Left lung (tissue), 10 donors: Measurements from ENCODE around the gene UGT1A9. TPM values are rescaled to one million over a fixed set of nuclear protein-coding genes. Genes with fewer than 3 reads are reported as not detected.

Experiments used
- ATAC-seq: fragments of 200-7000 bp; cut with Tn5 transposase; one replicate; pipeline ENCODE4 v1.9.1; 2020; ENCODE audit warnings: moderate library complexity
- DNase-seq, 4 donors: peaks; one replicate each; pipeline ENCODE4 v3.0.0-alpha.2; 2013 to 2020
- H3K27ac ChIP-seq, 2 donors: fragments of 200-600 bp; sonication (generic) in 1 of 2; one replicate each; pipeline versions ENCODE4 v1.5.0 to v1.8.0; 2020 to 2021
- H3K27me3 ChIP-seq, 2 donors: fragments of 200-600 bp; sonication (generic) in 1 of 2; one replicate each; pipeline versions ENCODE4 v1.5.0 to v1.8.0; 2020 to 2021
- H3K36me3 ChIP-seq, 2 donors: fragments of 200-600 bp; sonication (generic) in 1 of 2; one replicate each; pipeline versions ENCODE4 v1.5.0 to v1.8.0; 2020 to 2021
- H3K4me1 ChIP-seq, 2 donors: fragments of 200-600 bp; one replicate each; pipeline ENCODE4 v1.8.0; 2021
- H3K4me3 ChIP-seq, 2 donors: fragments of 200-600 bp; sonication (generic) in 1 of 2; one replicate each; pipeline versions ENCODE4 v1.5.0 to v1.8.0; 2020 to 2021; ENCODE audit warnings: mild to moderate bottlenecking in 1 of 2
- H3K9me3 ChIP-seq, 2 donors: fragments of 200-600 bp; sonication (generic) in 1 of 2; one replicate each; pipeline versions ENCODE4 v1.5.0 to v1.8.0; 2020 to 2021
- intact Hi-C, 2 donors: fragments of 100-400 bp; cut with DNase I; formaldehyde crosslinking; loops; one replicate each; pipeline versions ENCODE4 v1.11.2 to v1.14.2; 2022
- polyA plus RNA-seq, 6 donors: library from polyadenylated mRNA; unstranded; fragments of 120-200 nt; gene quantifications; one replicate each; pipeline ENCODE4 v1.2.1, GENCODE V29; 2013; ENCODE audit not compliant: insufficient read length in 6 of 6
- total RNA-seq, 2 donors: library from RNA; stranded (reverse); fragmentation: NEBNext Ultra II Directional; extraction: Animal tissue kit (Norgen Biotek cat#: 25700); gene quantifications; one replicate each; pipeline ENCODE4 v1.2.1, GENCODE V29; 2021
- TF ChIP-seq, protein P1 (sequence below), 2 donors: fragments of 200-600 bp; sonication (generic) in 1 of 2; IDR thresholded peaks; one replicate each; pipeline versions ENCODE4 v1.5.0 to v1.8.0; 2021; ENCODE audit warnings: antibody characterized with exemption in 2 of 2
- donor health status: DM: no; HTN: yes; CAD: no.
- donor health status: DM: no; HTN: no; CAD: no.

The UGT1A9 gene
- total and polyA plus RNA-seq, 8 donors = not detected

DNA sequence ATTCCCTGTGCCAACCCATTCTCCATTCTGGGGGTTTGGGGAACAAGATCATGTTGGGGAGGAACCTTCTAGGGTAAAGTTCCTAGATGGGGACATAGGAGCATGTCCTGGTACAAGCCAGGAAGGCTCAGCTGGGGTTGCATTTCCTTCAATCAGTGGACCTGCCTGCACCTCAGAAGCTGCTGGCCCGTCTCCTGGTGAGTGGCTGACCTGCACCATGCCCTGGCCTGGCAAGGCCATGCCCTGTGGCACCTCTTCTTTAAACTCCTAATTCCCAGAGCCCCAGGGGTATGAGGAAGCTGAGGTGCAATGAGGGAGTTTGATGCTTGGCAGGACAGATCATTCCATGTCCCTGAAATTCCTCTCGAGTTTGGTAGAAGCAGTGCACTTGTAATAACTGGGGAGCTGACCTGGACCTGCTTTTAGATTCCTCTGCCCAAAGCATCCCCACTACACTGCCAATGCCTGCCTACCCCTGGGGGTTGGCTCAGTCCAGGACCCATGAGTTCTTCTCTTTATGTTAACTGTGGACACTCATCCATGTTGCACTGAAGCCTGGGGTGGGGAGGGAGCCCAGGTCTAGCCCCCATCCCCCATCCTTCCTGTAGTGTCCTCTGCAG, 131.7 kb downstream of the UGT1A9 start:
- Histone ChIP-seq H3K36me3 (no peaks in the 10 kb centered on the region), H3K27me3 (peaks cover 0 to 9% of the 10 kb centered on the region in 2 donors), H3K9me3 (no peaks in the 10 kb centered on the region), H3K27ac (no peak overlapping the region), H3K4me3 (no peak overlapping the region), H3K4me1 (no peaks in the 10 kb centered on the region)
- TF ChIP-seq, protein P1, sequence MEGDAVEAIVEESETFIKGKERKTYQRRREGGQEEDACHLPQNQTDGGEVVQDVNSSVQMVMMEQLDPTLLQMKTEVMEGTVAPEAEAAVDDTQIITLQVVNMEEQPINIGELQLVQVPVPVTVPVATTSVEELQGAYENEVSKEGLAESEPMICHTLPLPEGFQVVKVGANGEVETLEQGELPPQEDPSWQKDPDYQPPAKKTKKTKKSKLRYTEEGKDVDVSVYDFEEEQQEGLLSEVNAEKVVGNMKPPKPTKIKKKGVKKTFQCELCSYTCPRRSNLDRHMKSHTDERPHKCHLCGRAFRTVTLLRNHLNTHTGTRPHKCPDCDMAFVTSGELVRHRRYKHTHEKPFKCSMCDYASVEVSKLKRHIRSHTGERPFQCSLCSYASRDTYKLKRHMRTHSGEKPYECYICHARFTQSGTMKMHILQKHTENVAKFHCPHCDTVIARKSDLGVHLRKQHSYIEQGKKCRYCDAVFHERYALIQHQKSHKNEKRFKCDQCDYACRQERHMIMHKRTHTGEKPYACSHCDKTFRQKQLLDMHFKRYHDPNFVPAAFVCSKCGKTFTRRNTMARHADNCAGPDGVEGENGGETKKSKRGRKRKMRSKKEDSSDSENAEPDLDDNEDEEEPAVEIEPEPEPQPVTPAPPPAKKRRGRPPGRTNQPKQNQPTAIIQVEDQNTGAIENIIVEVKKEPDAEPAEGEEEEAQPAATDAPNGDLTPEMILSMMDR (IDR thresholded peaks at IDR 0.05) = no peak
- intact Hi-C loops = no loop called here
- DNase-seq (no peak), ATAC-seq (no peak)

DNA sequence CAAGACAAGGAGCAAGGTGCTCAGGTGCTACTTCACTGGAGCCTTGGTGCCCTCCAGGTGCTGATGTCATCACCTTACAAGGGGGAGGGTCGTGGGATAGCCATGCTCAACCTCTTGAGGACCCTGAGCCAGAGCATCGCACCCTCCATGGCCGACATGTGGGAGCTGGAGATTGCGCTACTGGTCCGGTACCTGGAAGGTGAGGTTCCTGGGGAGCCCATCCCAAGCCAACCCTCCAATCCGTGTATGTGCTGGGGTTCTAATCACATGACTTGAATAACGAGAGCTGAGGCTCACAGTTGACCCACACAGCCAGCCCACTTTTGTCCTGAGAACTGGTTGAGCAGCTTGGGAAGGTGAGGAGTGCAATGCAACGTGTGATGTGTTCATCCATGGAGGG, 132.3 kb downstream of the UGT1A9 start:
- intact Hi-C loops = no loop called here
- no peaks in the 10 kb centered on the region for H3K36me3 ChIP-seq
- H3K4me1 ChIP-seq = no peaks in the 10 kb centered on the region
- DNase-seq (peak in 1 of 4 donors; percentile 25), ATAC-seq (no peak)
- H3K27me3 ChIP-seq = peaks cover 0 to 15% of the 10 kb centered on the region in 2 donors
- TF ChIP-seq, protein P1 (IDR thresholded peaks at IDR 0.05) = no peak
- no peak overlapping the region for H3K27ac ChIP-seq
- H3K4me3 ChIP-seq = no peak overlapping the region
- H3K9me3 ChIP-seq = no peaks in the 10 kb centered on the region

DNA sequence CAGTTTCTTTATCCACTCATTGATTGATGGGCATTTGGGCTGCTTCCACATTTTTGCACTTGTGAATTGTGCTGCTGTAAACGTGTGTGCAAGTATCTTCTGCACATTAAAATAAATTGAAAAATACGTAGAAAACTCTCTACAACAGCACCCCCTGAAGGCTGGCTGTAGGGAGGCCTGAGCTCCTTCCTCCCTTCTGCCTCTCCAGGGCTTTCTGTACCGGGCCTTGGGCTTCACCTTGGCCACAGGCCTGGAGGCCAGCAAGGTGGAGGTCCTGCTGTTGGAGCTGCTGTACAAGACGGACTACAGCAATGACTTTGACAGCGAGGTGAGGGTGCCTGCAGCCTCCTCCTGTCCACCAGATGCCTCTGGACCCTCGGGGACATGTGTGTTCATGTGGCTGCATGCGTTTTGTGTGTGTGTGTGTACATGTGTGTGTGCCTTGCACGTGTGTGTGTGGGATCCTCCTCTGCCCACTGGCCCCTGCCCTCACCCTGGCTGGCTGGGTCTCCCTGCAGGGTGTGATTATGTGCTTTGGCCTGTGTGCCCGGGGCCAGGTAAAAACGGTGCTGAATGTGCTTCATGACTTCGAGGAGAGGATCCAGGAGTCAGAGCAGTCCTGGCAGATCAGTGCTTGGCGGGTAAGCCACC, 135.6 kb downstream of the UGT1A9 start:
- no peak for ATAC-seq
- H3K36me3 ChIP-seq = no peaks in the 10 kb centered on the region
- H3K27me3 ChIP-seq = peaks cover 0 to 26% of the 10 kb centered on the region in 2 donors
- no peak overlapping the region for H3K27ac ChIP-seq
- intact Hi-C loops = no loop called here
- no peaks in the 10 kb centered on the region for H3K9me3 ChIP-seq
- peak in 1 of 4 donors; percentile 51 for DNase-seq
- H3K4me3 ChIP-seq = no peak overlapping the region
- TF ChIP-seq, protein P1 (IDR thresholded peaks at IDR 0.05) = no peak
- no peaks in the 10 kb centered on the region for H3K4me1 ChIP-seq

DNA sequence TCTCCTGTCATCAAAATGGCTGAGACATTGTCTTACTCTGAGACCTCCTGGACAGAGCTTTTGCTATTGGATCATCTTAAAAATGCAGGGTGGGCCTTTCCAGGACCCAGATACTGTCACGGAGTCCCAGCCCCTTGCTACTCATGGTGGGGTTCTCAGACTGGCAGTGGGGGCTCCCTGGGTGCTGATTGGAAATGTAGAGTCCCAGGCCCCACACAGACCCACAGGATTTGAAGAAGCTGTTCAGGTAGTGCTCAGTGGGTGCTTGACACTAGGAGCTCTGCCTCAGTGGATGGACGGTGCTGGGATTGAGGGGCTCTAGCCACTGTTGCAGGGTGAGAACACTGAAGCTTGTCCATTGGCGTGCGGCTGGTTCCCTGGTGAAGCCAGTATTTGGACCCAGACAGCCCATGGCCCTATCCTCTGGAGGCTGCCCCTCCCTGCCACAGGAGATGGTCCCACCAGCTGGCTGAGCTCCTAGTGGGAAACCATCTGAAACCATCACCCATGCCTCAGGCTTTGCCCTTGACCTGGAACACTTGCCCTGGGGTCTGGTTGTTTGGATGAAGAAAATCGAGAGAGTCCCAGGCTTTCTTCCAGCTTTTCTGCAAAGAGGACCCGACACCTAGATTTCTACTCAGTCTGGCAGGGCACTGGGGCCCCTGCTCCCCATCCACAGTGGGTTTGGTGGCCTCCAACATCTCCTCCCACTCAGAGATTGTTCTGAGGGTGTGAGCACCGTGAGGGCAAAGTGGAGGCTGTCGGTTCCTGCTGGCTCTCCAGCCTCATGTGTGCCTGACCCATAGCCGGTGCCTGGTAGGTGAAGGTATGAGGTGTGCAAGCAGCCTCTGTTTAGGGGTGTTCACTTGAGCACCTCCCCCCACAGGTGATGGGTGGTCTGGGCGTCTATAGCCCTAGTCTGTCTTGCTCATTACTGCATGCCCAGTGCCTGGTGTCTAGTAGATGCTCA, 136.6 kb downstream of the UGT1A9 start:
- TF ChIP-seq, protein P1 (IDR thresholded peaks at IDR 0.05) = no peak
- ATAC-seq = no peak
- Histone ChIP-seq H3K27ac (no peak overlapping the region), H3K4me1 (no peaks in the 10 kb centered on the region), H3K36me3 (no peaks in the 10 kb centered on the region), H3K4me3 (no peak overlapping the region), H3K27me3 (peaks cover 0 to 26% of the 10 kb centered on the region in 2 donors), H3K9me3 (no peaks in the 10 kb centered on the region)
- intact Hi-C loops = no loop called here
- DNase-seq = peak in 1 of 4 donors; percentile 20

DNA sequence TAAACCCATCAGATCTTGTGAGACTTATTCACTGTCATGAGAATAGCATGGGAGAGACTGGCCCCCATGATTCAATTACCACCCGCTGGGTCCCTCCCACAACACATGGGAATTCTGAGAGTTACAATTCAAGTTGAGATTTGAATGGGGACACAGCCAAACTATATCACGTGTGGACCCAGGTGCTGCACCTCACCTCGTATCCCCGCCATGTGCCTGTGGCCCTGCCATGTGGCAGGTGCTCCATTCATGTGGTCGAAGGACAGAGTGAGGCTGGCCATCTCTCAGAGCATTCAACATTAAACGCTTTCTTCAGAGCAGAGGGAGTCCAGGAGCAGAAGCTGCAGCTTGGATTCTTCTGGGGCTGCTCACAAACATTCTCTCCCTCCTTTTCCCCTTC, 138.7 kb downstream of the UGT1A9 start:
- ATAC-seq (no peak), DNase-seq (peak in 2 of 4 donors; percentile 9 to 28)
- H3K9me3 ChIP-seq = no peaks in the 10 kb centered on the region
- H3K4me3 ChIP-seq = no peak overlapping the region
- TF ChIP-seq, protein P1 (IDR thresholded peaks at IDR 0.05) = no peak
- no peaks in the 10 kb centered on the region for H3K4me1 ChIP-seq
- no peak overlapping the region for H3K27ac ChIP-seq
- H3K27me3 ChIP-seq = peaks cover 0 to 26% of the 10 kb centered on the region in 2 donors
- no peaks in the 10 kb centered on the region for H3K36me3 ChIP-seq
- intact Hi-C loops = no loop called here
